GM21528 (cell line): ENCODE results near the gene XBP1.
"Not testable (repeated sequence)": the region's sequence is repeated elsewhere in the genome, so short reads cannot be mapped to it uniquely, and the experiment has no call there.

Source experiments
- ATAC-seq: cut with Tn5 transposase; IDR thresholded peaks from one replicate; pipeline ENCODE4 v1.9.1; 2021; ENCODE audit warnings: mild to moderate bottlenecking, moderate library complexity; ENCODE audit not compliant: unreplicated experiment, low FRiP score

The XBP1 gene

DNA sequence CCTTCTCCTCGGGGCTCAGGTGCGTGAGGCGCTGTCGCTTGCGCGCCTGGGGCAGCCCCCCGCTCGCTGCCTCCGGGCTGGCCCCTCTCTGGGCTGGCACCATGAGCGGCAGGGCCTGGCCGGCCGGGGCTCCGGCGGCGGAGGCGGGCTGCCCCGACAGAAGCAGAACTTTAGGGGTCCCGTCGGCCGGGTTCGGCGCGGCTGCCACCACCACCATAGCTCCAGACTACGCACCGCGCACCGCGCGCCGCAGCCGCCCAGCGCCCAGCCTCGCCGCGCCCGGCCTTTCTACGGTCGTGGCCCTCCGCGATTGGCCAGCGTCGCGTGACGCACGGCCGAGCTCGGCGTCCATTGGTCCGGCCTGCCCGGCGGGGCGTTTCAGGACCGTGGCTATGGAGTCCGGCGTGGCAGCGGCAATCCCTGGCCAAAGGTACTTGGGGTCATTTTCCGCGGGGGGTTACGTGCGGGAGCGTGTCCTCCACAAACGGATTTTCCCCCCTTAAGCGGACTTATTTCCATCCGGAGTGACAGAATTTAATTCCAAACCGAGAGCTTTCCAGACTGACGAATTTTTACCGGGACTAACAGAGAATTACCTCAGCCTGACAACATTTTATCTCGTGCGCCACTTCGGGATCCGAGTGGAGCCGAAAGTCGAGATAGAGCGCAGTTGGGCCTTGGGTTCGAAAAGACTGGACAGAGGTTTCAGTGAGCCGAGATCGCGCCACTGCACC is at the start of gene XBP1:
Gene XBP1 (minus strand): TSS at position 262 of the 734 bp plus-strand sequence.
- ATAC-seq = peak; percentile 81

DNA sequence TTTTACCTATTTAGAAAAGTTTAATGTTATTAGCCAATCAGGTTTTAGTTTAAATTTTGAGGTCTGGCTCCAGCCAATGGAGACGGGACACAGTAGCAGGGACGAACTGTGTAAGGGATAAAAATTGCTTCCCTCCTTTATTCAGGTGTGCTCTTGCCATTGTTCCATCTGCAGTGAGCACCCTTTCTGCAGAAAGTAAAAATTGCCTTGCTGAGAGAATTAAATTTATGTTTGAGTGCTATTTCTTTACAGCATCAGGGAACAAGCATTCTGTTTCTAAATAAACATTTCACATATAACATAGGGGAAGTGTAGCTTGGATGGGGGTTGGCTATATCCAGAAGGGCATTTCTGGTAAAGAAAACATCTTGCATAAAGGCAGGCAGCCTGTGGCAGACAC is 46.6 kb upstream of the XBP1 start:
- ATAC-seq = no peak

DNA sequence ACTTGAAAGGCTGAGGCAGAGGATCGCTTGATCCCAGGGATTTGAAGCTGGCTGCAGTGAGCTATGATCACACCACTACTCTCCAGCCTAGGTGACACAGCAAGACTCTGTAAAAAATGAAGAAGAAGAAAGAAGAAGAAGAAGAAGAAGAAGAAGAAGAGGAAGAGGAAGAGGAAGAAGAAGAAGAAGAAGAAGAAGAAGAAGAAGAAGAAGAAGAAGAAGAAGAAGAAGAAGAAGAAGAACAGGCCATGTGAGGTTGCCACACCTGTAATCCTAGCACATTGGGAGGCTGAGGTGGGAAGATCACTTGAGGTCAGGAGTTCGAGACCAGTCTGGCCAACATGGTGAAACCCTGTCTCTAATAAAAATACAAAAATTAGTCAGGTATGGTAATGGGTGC is 43.9 kb upstream of the XBP1 start:
- not testable (repeated sequence) for ATAC-seq

DNA sequence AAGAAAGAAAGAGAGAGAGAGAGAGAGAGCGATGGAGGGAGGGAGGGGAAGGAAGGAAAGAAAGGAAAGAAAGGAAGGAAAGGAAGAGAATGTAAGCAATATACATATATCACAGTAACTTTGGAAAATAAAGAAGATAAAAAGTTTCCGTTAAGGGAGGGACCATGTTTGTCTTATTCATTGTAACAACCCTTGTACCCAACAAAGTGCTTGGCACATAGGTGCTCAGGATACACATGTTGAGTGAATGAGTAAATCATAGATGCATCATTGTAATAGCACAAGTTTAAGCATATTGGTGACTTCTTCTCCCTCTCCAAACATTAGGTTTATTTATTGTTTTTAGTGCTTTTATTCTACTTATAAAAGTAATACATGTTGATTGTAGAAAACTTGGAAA is 43.3 kb upstream of the XBP1 start:
- no peak for ATAC-seq

DNA sequence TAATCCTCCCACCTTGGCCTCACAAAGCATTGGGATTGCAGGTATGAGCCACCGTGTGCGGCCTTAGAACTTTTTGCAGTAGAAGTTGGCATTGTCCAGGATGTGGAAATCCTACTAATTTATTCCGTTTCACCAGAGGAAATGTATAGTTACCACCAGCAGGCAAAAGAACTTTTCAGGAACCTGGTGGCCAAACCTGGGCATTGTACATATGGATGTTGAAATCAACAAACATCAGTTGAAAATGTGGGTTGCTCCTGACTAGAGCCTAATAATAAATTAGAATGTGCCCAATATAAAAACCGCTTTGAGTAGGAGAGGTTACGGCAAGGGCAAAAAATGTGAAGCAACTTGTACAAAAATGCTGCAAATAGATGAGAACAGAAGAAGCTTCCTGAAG is 40.7 kb upstream of the XBP1 start:
- no peak for ATAC-seq

DNA sequence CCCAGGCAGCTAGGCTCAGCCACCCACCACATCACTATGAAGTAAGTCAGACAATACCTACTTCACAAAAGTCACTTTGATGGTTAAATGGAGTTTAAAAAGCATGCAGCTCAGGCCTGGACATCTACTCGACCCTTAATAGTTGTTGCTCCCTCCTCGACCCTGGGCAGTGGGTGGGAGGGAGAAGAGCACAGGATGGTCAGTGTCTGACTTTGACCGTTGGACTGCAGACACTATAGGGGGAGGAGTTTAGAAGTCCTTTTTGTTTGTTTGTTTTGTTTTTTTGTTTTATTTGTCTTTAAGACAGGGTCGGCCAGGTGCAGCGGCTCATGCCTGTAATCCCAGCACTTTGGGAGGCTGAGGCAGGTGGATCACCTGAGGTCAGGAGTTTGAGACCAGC is 38.6 kb upstream of the XBP1 start:
- ATAC-seq = no peak

DNA sequence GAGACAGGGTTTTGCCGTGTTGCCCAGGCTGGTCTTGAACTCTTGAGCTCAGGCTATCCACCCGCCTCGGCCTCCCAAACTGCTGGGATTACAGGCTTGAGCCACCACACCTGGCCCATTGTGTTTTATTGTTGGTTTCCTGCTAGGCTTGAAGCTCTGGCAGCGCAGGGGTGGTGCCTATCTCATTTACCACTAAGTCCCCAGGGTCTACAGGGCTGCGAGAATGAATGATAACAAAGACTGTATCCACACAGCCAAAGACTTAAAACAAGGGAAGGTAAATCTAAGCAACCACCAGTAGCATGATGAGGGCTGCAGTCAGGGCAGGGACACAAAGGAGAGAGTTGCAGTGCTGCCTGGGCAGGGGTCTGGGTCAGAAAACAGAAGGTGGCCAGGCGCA is 37.3 kb upstream of the XBP1 start:
- no peak for ATAC-seq

DNA sequence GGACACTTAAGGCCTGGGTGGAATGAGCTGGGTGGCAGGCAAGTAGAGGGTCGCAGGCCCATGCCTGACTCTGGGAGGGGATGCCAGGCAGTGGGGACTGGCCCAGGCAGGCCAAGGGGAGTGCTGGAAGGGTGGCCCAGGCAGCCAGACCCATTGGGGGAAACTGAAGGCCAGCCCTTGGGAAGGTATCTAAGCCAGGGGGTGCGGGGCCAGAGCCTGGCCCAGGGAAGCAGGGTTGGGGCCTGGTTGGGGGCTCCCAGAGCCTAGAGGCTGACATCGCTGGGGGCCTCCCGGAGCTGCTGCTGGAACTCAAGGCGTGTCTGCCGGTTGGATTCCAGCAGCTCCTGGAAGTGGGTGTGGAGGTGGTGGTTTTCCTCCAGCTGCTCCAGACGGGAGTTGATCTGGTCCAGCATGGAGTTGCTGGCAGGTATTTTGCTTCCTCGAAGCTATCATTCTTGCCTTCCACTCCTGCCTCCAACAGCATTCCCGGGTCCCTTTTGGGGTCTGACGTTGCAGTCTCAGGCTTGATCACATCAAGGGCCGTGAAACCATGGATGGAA is 35.3 kb upstream of the XBP1 start:
- no peak for ATAC-seq

DNA sequence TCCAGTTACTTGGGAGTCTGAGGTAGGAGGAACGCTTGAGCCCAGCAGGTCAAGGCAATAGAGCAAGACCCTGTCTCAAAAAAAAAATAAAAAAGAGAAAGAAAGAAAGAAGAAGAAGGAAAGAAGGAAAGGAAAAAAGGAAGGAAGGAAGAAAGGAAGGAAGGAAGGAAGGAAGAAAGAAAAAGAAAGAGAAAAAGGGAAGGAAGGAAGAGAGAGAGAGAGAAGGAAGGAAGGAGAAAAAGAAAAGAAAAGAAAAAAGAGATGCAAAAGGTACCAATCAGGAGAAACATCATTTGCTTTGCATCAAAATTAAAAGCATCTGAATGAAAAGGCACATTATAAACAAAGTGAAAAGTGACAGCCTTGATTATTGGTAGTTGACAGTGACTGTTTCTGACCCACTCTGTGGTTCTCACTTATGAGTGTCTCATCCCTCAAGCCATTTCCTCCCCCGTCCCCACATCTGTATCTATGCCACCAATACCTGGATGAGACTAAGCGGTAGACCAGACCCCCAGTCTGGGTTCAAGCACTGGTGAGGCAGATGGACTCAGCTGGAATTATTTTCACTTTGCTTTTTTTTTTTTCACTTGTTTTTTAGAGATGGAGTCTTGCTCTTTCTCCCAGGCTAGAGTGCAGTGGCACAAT is 33.0 kb upstream of the XBP1 start:
- no peak for ATAC-seq

DNA sequence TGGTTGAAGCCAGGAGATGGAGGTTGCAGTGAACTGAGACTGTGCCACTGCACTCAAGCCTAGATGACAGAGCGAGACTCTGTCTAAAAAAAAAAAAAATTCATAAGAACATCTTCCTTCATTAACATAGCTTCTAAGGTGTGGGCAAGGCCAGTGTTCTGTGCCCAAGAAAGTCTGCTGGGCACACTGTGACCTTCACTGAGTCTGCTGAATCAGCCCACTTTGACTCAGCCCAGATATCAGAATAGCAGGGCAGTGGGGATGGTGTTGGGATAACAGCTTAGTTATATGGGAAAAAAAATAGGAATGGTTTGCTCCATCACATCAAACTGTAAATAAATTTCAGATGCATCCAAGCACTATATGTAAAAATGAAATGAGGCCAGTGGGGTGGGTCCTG is 32.4 kb upstream of the XBP1 start:
- no peak for ATAC-seq

DNA sequence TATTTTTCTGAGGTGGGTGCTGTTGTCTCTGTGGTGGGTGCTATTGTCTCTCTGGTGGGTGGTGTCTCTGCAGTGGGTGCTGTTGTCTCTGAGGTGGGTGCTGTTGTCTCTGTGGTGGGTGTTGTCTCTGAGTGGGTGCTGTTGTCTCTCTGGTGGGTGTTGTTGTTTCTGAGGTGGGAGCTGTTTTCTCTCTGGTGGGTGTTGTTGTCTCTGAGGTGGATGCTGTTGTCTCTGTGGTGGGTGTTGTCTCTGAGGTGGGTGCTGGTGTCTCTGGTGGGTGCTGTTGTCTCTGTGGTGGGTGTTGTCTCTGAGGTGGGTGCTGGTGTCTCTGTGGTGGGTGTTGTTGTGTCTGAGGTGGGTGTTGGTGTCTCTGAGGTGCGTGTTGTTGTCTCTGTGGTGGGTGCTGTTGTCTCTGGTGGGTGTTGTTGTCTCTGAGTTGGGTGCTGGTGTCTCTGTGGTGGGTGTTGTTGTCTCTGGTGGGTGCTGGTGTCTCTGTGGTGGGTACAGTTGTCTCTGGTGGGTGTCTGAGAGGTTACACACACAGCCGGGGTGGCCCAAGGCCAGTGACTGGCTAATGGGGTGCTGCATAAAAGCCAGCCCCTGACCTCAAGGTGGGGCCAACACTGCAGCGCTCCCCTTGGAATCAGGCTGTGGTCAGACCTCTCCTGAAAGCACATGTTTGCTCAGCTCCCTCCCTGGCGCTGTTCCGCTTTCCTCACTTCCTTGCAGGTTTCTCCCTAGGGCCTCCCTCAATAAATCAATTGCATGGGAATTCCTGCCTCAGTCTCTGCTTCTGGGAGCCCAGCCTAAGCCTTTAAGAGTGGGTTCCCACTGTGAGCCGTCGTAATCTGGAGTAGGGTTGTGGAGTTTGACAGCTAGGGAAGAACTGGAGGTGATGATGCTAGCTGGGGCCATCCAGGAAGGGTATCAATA is 31.0 kb upstream of the XBP1 start:
- ATAC-seq = no peak

DNA sequence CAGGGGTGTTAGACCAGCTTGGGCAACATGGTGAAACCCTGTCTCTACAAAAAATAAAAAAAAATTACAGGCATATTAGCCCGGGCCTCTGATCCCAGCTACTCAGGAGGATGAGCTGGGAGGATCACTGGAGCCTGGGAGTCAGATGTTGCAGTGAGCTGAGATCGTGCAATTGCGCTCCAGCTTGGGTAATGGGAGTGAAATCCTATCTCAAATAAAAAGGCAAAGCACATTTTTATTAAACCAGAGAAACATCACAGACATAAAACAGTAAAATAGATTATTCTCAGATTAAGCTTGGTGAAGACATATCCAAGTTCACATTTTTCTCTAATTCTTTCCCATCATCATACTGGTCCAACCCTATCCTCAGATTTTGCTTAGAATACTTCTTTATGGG is 30.1 kb upstream of the XBP1 start:
- ATAC-seq = no peak

DNA sequence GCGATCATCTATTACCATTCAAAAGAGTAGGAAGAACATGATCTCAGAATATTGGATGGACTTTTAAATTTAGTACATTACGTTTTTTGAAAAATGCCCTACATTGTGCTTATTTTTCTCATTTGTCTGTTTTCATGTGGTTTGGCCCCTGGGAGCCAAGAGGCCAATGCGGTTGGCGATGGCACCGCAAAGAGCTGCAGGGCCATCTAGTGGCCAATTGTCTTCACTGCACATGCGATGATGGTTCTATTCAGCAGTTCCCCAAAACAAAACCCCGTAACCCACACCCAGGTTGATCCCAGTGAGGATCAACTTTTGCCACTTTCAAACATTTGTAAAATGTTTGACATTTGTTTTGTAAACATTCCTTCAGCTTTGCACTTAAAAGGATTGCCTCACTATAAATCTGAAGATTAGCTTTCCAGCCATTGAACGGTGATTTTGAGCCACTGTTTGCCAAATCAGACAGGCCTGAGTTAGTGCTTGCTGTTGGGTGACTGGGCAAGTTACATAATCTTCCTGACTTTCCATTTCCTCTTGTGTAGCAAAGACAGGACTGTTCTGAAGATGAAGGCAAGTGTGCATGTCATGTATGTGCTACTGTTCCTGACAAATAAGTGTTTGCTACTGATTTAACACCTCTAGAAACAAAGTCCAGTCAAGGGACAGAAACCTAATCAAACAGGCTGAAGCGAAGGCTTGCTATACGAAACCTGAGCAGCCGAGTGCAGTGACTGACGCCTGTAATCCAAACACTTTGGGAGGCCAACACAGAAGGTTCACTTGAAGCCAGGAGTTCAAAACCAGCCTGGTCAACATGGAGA is 29.2 kb upstream of the XBP1 start:
- ATAC-seq = no peak

DNA sequence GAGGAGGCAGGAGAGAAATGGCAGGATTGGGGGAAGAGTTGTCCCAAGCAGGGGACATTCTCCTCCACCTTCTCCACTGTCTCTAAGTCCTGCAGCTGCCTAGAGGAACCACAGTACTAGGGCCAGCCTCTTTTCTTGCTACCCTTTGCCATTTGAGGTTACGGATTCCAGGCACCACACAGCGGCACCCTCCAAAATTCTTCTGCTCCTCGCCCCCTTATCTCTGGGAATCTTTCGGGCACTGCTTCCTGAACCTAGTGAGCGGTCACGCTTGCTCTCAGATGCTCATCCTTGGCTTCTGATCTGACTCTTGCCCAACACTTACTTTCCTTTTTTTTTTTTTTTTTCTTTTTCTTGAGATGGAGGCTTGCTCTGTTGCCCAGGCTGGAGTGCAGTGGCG is 26.6 kb upstream of the XBP1 start:
- ATAC-seq = no peak

DNA sequence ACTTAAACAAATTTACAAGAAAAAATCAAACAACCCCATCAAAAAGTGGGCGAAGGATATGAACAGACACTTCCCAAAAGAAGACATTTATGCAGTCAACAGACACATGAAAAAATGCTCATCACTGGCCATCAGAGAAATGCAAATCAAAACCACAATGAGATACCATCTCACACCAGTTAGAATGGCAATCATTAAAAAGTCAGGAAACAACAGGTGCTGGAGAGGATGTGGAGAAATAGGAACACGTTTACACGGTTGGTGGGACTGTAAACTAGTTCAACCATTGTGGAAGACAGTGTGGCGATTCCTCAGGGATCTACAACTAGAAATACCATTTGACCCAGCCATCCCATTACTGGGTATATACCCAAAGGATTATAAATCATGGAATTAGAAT is 26.1 kb upstream of the XBP1 start:
- ATAC-seq = not testable (repeated sequence)

DNA sequence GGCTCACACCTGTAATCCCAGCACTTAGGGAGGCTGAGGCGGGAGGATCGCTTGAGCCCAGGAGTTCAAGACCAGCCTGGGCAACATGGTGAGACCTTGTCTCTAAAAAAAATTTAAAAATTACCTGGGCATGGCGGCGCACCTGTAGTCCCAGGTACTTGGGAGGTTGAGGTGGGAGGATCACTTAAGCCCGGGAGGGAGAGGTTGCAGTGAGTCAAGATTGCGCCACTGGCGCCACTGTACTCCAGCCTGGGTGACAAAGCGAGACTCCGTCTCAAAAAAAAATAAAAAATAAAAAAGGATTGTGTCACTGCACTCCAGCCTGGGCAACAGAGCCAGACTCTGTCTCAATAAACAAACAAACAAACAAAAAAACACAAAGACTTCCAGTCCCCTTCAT is 24.1 kb upstream of the XBP1 start:
- not testable (repeated sequence) for ATAC-seq

DNA sequence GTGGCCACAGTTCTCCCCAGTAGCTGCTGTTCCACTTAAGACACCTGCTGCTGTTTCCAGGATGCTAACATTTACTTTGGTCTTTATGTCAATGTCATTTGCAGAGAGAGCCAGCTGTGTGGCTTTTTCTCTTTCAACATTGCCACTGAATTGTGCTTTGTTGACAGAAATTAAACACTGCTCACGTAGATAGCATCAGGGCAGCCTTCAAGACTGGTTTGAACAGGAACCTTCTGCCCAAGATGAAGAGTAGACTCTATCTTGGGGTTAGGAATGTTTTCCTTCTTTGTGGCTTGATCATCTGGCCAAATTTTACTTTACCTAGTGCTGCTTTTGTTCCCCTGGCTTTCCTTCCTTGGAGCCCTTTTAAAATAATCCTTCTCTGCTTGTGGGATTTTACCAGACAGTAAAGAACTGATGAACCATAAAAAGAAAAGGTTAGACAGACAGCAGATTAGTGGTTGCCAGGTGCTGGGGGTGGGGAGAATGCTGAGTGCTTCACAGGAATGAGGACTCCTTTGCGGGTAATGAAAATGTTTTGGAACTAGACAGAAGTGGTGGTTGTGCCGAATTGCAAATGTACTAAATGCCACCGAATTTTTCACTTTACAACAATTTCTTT is 22.7 kb upstream of the XBP1 start:
- no peak for ATAC-seq

DNA sequence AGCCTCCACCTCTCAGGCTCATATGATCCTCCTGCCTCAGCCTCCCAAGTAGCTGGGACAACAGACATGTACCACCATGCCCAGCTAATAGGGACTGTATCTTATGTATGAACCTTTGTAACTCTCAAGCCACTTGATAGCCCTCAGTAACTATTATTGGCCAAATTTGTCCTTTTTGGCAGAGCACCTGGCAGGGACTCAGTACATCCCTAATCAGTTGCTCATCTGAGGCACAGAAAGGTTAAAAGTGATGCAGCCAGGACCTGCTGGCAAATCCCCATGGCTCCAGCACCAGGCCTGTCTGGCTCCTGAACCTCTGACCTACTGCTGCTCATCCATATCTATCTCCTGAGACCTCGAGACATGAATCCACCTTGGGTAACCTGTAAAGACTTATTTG is 21.1 kb upstream of the XBP1 start:
- ATAC-seq = no peak

DNA sequence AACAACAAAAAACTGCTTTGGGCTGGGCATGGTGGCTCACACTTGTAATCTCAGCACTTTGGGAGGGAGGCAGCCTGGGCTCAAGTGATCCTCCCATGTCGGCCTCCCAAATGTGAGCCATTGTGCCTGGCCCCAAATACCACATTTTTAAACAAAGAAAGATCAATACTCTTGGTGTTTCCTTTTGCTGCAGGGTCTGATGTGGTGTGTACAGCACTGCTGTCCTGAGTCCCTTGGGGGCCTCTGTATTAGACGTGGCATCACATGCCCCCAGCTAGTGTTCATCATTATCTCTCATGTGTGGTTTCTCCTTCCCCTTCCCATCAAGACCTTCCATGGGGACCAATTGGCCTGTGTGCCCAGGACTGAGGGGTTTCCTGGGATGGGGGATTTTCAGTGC is 20.5 kb upstream of the XBP1 start:
- no peak for ATAC-seq
